OCI-LY7 (cell line): ENCODE results near the gene TSR3. TPM values are rescaled to one million over a fixed set of nuclear protein-coding genes. Genes with fewer than 3 reads are reported as not detected.

ENCODE experiments used
- BruUV-seq: library from RNA; stranded (reverse); fragments of 400-500 nt; replicated peaks from 2 replicates; lab custom pipeline; 2021; lab: Mats Ljungman, UMichigan
- CTCF ChIA-PET: fragments of 300-600 bp; sonication (Branson Sonifier 250); formaldehyde crosslinking; loops from one replicate; lab custom pipeline; 2022; ENCODE audit warnings: antibody characterized with exemption; ENCODE audit not compliant: unreplicated experiment; lab: Charles Lee
- POLR2A ChIA-PET: fragments of 300-600 bp; sonication (Branson Sonifier 250); formaldehyde crosslinking; loops from one replicate; lab custom pipeline; 2022; ENCODE audit warnings: antibody characterized with exemption; lab: Charles Lee
- DNase-seq: peaks from one replicate; pipeline ENCODE4 v3.0.0-alpha.2; 2015; ENCODE audit warnings: low spot score
- H2AFZ ChIP-seq: fragments of 200-600 bp; sonication (generic), shearing (Covaris generic); 2 replicates; pipeline ENCODE4 v1.6.1; 2014; ENCODE audit warnings: mild to moderate bottlenecking, antibody characterized with exemption, low read length, moderate library complexity
- H3K27ac ChIP-seq: fragments of 200-600 bp; sonication (generic); 2 replicates; pipeline ENCODE4 v1.5.1; 2014; ENCODE audit warnings: mixed run types, low read depth, mild to moderate bottlenecking, moderate library complexity, low read length, inconsistent platforms; ENCODE audit not compliant: poor library complexity, severe bottlenecking
- H3K36me3 ChIP-seq: fragments of 200-600 bp; sonication (generic); 2 replicates; pipeline ENCODE4 v1.6.1; 2014; ENCODE audit warnings: mild to moderate bottlenecking, antibody characterized with exemption, low read length, moderate library complexity, mixed read lengths; ENCODE audit not compliant: insufficient read depth
- H3K4me1 ChIP-seq: fragments of 200-600 bp; sonication (generic); 2 replicates; pipeline ENCODE4 v1.5.1; 2014; ENCODE audit warnings: mild to moderate bottlenecking, low read length; ENCODE audit not compliant: insufficient read depth, poor library complexity, severe bottlenecking
- H3K4me2 ChIP-seq: fragments of 200-600 bp; sonication (generic); 2 replicates; pipeline ENCODE4 v1.6.1; 2014; ENCODE audit warnings: mild to moderate bottlenecking, low read length
- H3K4me3 ChIP-seq: fragments of 200-600 bp; sonication (generic); 2 replicates; pipeline ENCODE4 v1.5.1; 2014; ENCODE audit warnings: mild to moderate bottlenecking, low read depth, low read length; ENCODE audit not compliant: poor library complexity, severe bottlenecking
- H3K79me2 ChIP-seq: fragments of 200-600 bp; sonication (generic); 2 replicates; pipeline ENCODE4 v1.6.1; 2016; ENCODE audit warnings: low read depth, mild to moderate bottlenecking, low read length, moderate library complexity, mixed read lengths; ENCODE audit not compliant: insufficient read depth
- H3K9me2 ChIP-seq: fragments of 200-600 bp; sonication (generic); 2 replicates; pipeline ENCODE4 v1.6.1; 2016; ENCODE audit warnings: mild to moderate bottlenecking, low read length, mixed read lengths; ENCODE audit not compliant: insufficient read depth
- H3K9me3 ChIP-seq: fragments of 200-600 bp; sonication (generic); 2 replicates; pipeline ENCODE4 v1.6.1; 2014; ENCODE audit warnings: mild to moderate bottlenecking, mixed run types, low read length, mixed read lengths
- H4K20me1 ChIP-seq: fragments of 200-600 bp; sonication (generic); 2 replicates; pipeline ENCODE4 v1.6.1; 2014; ENCODE audit warnings: mild to moderate bottlenecking, antibody characterized with exemption, low read length, moderate library complexity, mixed read lengths; ENCODE audit not compliant: insufficient read depth
- CTCF ChIP-seq: fragments of 200-600 bp; sonication (generic); conservative IDR thresholded peaks from 2 replicates; pipeline ENCODE4 v1.5.1; 2014; ENCODE audit warnings: mild to moderate bottlenecking, antibody characterized with exemption, low read length, moderate library complexity, mixed read lengths
- EZH2phosphoT487 ChIP-seq: fragments of 200-600 bp; sonication (generic); IDR thresholded peaks from 2 replicates; pipeline ENCODE4 v1.6.1; 2018; ENCODE audit warnings: low read depth, borderline replicate concordance, mild to moderate bottlenecking, mixed run types, antibody characterized with exemption, low read length, moderate library complexity, mixed read lengths
- intact Hi-C: fragments of 100-400 bp; cut with micrococcal nuclease; formaldehyde crosslinking; loops from one replicate; pipeline ENCODE4 v1.10.0; 2022; ENCODE audit not compliant: unreplicated experiment
- total RNA-seq, 2 experiments: library from RNA; depleted of rRNA in 1 of 2; stranded (reverse); fragments of >200 nt in 1 of 2; shearing (Covaris generic) in 1 of 2; gene quantifications; 2 replicates each; pipeline ENCODE4 v1.2.3, GENCODE V29; 2014 to 2022

Gene TSR3
- total RNA-seq, 2 experiments from 2014 or later, result 47.2 to 75.8 TPM

- DNase-seq, result no peak
- ChIA-PET CTCF (no interaction called here), POLR2A (no interaction called here)
- Histone ChIP-seq H3K27ac (no peak overlapping the region), H3K79me2 (peaks cover 10% of the 10 kb centered on the region), H2AFZ (no peak overlapping the region), H3K4me2 (no peak overlapping the region), H3K9me2 (no peaks in the 10 kb centered on the region), H3K4me1 (peaks cover 26% of the 10 kb centered on the region), H4K20me1 (0 out of 2 replicates have a peak, but pooled peaks cover 8% of the 10 kb centered on the region), H3K4me3 (no peak overlapping the region), H3K9me3 (no peaks in the 10 kb centered on the region; the same call in 1 of the 2 replicates), H3K36me3 (peaks cover 9% of the 10 kb centered on the region; the same call in 1 of the 2 replicates)
- TF ChIP-seq EZH2phosphoT487, result no peak
- no peak for TF ChIP-seq CTCF
- intact Hi-C loops, result loop anchor here (10.0 kb wide), 2 partner anchors 109 to 309 kb away; partner anchors contain the start of genes CRAMP1, IFT140 and UNKL
- BruUV-seq, result no TSS peak
Measured at GRCh38 chr16:1305823-1306222, 45.9 kb downstream of the TSR3 start.

- no peaks in the 10 kb centered on the region for H4K20me1 ChIP-seq
- TF ChIP-seq EZH2phosphoT487 (no peak), CTCF (no peak)
- no peak for DNase-seq
- BruUV-seq, result no TSS peak
- ChIA-PET POLR2A (no interaction called here), CTCF (no interaction called here)
- H3K27ac ChIP-seq, result no peak overlapping the region
- no peaks in the 10 kb centered on the region for H3K9me3 ChIP-seq
- H3K4me2 ChIP-seq, result no peak overlapping the region
- peaks cover 40% of the 10 kb centered on the region for H3K4me1 ChIP-seq
- no peak overlapping the region for H3K4me3 ChIP-seq
- intact Hi-C loops, result loop anchor here (10.0 kb wide), 2 partner anchors 113 to 313 kb away; partner anchors contain the start of genes CRAMP1, IFT140 and UNKL
- H3K9me2 ChIP-seq, result no peaks in the 10 kb centered on the region
- H3K36me3 ChIP-seq, result no peaks in the 10 kb centered on the region
- H3K79me2 ChIP-seq, result no peaks in the 10 kb centered on the region
- no peak overlapping the region for H2AFZ ChIP-seq
Measured at GRCh38 chr16:1301562-1301961, 50.1 kb downstream of the TSR3 start.
